AG10803 (cell line): Measurements from ENCODE around the gene TCF7.

Experiments
- DNase-seq: peaks from one replicate; pipeline ENCODE4 v3.0.0; 2010; ENCODE audit warnings: low read depth
- H3K4me3 ChIP-seq: 2 replicates; pipeline ENCODE4 v1.5.1; 2011; ENCODE audit warnings: mild to moderate bottlenecking, low read length, control low read depth
- TF ChIP-seq, protein P1 (sequence below): conservative IDR thresholded peaks from 2 replicates; pipeline ENCODE4 v1.5.1; 2011; ENCODE audit warnings: mild to moderate bottlenecking, low read length, control low read depth, inconsistent platforms

Gene TCF7

DNA sequence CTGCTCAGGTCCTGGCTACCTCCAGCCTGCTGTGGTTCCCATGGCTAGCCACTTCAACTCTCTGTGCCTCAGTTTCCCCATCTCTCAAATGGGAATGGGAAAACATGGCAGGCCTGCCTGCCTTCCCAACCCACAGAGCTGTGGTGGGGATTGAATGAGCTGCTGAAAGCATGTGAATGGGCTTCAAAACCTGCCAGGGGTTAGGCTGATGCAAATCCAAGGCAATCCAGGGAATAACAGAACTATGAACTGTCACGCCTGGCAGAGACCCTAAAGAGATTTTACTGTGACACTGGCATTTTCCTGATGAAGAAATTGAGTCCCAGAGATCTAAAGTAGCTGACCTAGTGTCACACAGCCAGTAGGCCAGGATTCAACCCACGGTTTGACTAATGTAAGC lies 29.9 kb upstream of the TCF7 start:
- DNase-seq, result peak; percentile 46
- TF ChIP-seq, protein P1, sequence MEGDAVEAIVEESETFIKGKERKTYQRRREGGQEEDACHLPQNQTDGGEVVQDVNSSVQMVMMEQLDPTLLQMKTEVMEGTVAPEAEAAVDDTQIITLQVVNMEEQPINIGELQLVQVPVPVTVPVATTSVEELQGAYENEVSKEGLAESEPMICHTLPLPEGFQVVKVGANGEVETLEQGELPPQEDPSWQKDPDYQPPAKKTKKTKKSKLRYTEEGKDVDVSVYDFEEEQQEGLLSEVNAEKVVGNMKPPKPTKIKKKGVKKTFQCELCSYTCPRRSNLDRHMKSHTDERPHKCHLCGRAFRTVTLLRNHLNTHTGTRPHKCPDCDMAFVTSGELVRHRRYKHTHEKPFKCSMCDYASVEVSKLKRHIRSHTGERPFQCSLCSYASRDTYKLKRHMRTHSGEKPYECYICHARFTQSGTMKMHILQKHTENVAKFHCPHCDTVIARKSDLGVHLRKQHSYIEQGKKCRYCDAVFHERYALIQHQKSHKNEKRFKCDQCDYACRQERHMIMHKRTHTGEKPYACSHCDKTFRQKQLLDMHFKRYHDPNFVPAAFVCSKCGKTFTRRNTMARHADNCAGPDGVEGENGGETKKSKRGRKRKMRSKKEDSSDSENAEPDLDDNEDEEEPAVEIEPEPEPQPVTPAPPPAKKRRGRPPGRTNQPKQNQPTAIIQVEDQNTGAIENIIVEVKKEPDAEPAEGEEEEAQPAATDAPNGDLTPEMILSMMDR, result no peak
- H3K4me3 ChIP-seq, result no peak overlapping the region

DNA sequence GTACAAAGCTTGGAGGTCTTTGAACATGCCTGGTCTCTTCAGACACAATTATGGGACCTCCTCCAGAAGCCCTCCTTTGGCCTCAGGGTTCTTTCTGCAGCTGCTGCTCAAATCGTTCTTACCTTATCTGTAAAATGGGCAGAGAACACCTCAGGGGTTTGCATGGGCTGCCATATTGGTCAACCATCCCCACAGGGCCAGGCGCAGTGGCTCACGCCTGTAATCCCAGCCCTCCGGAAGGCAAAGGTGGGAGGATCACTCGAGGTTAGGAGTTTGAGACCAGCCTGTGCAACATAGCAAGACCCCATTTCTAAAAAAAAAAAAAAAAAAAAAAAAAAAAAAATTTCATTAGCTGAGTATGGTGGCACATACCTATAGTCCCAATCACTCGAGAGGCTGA lies 29.1 kb upstream of the TCF7 start:
- no peak overlapping the region for H3K4me3 ChIP-seq
- TF ChIP-seq, protein P1, result no peak
- DNase-seq, result no peak

GRCh38 chr5:134086225-134086942 lies 28.1 kb upstream of the TCF7 start:
- DNase-seq, result no peak
- TF ChIP-seq, protein P1, result no peak
- H3K4me3 ChIP-seq, result no peak overlapping the region

DNA sequence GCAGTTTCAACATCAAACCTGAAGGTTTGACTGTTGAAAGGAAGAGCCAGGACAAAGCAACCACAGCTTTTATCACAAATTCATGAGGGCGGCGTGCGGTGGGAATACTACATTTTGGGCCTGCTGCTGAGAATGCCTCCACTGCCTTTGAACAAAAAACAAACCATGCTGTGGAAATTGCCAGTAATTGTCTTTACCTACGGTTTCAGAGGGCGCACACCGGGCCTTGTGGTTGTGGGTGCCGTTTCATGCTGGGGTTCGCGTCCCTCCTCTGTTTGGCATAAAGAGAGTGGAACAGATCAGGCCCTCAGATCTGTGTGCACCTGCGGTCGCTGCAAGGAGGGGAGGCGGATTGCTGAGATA lies 27.6 kb upstream of the TCF7 start:
- DNase-seq, result no peak
- no peak overlapping the region for H3K4me3 ChIP-seq
- TF ChIP-seq, protein P1, result no peak

DNA sequence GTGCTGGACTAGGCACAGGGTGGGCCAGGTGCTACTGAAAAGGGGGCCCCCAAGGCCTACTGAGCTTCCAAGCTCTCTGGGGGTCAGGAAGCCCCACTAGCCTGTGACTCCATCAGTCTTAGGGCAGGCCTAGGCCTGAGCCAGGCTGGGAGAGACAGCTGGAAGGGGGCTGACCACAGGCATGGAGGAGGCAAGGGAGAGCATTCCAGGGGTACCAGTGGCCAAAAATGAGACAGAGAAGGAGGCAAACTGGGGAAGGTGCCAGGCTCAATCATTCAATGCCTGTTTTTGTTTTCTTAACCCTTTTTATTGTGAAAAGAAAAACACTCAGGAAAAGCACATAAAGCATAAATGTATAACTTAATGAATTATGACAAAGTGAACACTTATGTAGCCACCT lies 26.2 kb upstream of the TCF7 start:
- TF ChIP-seq, protein P1, result no peak
- H3K4me3 ChIP-seq, result no peak overlapping the region
- DNase-seq, result peak; percentile 78

DNA sequence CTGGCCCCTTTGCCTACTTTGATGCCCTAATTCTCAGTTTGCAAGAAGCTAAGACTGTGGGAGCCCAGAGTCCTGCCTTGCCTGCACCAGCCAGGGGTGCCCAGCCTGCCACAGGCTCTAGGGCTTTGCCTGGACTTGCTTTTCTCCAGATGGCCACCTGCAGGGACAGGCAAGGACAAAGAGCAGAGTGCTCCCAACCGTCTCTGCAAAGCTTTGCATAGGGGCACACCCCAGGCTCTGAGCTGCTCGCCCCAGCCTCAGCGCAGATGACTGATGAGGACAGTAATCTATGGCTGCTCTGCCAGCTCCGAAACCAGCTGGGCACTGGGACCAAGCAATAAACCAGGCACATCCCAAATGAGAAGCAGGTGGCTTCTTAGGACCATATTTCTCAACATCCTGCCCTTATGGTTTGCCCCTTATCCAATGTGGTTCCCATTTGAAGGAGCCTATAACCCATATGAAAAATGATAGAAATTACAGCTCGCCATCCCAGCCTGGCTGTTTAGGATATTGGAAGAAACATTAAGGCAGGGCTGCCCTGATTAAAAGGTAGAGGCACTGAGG lies 25.4 kb upstream of the TCF7 start:
- no peak overlapping the region for H3K4me3 ChIP-seq
- TF ChIP-seq, protein P1, result no peak
- DNase-seq, result no peak

DNA sequence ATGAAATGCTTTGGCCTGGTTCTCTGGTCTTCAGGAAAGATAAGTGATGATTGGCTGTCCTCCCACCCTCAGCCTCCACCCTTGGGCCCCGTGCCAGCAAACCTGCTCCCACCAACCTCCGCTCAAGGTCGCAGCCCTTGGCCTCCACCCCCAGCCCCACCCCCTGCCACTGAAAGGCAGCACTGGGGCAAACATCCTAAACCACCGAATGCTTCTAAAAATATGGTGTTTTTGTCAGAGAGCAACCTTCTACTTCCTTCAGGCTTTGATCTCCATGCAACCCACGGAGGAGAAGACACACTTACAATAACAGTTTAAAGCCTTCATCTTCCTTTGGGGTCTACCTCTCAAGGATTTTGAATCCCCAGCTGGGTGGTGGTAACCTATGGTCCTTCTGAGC lies 24.0 kb upstream of the TCF7 start:
- no peak for DNase-seq
- H3K4me3 ChIP-seq, result no peak overlapping the region
- TF ChIP-seq, protein P1, result no peak
